ENCODE measurements around the gene GOLGA6B. TPM values are rescaled to one million over a fixed set of nuclear protein-coding genes. Genes with fewer than 3 reads are reported as not detected.

The GOLGA6B gene
- total and polyA plus RNA-seq, 2 of the 13 experiments (the other 11 are each of a cell fraction or from before 2014, with no cell fraction given) = 0.04 TPM; not detected in 1

DNA sequence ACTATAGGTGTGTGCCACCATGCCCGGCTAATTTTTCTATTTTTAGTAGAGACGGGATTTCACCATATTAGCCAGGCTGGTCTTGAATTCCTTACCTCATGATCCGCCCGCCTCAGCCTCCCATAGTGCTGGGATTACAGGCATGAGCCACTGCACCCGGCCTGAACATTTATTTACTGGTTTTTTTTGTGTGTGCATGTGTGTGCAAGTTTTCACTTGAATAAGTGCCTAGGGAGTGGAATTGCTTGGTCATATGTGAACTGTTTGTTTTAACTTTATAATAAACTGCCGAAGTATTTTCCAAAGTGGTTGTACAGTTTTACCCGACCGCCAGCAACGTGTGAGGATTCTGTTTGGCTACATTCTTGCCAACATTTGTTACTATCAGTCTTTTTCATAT lies 45.6 kb downstream of the GOLGA6B start (continued):
- TF ChIP-seq, protein P1, sequence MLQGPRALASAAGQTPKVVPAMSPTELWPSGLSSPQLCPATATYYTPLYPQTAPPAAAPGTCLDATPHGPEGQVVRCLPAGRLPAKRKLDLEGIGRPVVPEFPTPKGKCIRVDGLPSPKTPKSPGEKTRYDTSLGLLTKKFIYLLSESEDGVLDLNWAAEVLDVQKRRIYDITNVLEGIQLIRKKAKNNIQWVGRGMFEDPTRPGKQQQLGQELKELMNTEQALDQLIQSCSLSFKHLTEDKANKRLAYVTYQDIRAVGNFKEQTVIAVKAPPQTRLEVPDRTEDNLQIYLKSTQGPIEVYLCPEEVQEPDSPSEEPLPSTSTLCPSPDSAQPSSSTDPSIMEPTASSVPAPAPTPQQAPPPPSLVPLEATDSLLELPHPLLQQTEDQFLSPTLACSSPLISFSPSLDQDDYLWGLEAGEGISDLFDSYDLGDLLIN (CRISPR knock-in tag; IDR thresholded peaks at IDR 0.05; ENCODE audit: borderline replicate concordance) = no peak
- TF ChIP-seq ZNF773 (CRISPR knock-in tag; IDR thresholded peaks at IDR 0.05; ENCODE audit: borderline replicate concordance) (no peak), RFX3 (CRISPR knock-in tag; IDR thresholded peaks at IDR 0.05) (no peak), CHD4 (IDR thresholded peaks at IDR 0.05; ENCODE audit: borderline replicate concordance, low read length) (no peak)
- TF ChIP-seq, protein P2, sequence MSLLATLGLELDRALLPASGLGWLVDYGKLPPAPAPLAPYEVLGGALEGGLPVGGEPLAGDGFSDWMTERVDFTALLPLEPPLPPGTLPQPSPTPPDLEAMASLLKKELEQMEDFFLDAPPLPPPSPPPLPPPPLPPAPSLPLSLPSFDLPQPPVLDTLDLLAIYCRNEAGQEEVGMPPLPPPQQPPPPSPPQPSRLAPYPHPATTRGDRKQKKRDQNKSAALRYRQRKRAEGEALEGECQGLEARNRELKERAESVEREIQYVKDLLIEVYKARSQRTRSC (CRISPR knock-in tag; IDR thresholded peaks at IDR 0.05; ENCODE audit: low read depth) = no peak
- TF ChIP-seq, protein P3, sequence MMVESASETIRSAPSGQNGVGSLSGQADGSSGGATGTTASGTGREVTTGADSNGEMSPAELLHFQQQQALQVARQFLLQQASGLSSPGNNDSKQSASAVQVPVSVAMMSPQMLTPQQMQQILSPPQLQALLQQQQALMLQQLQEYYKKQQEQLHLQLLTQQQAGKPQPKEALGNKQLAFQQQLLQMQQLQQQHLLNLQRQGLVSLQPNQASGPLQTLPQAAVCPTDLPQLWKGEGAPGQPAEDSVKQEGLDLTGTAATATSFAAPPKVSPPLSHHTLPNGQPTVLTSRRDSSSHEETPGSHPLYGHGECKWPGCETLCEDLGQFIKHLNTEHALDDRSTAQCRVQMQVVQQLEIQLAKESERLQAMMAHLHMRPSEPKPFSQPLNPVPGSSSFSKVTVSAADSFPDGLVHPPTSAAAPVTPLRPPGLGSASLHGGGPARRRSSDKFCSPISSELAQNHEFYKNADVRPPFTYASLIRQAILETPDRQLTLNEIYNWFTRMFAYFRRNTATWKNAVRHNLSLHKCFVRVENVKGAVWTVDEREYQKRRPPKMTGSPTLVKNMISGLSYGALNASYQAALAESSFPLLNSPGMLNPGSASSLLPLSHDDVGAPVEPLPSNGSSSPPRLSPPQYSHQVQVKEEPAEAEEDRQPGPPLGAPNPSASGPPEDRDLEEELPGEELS (CRISPR knock-in tag; IDR thresholded peaks at IDR 0.05) = no peak

DNA sequence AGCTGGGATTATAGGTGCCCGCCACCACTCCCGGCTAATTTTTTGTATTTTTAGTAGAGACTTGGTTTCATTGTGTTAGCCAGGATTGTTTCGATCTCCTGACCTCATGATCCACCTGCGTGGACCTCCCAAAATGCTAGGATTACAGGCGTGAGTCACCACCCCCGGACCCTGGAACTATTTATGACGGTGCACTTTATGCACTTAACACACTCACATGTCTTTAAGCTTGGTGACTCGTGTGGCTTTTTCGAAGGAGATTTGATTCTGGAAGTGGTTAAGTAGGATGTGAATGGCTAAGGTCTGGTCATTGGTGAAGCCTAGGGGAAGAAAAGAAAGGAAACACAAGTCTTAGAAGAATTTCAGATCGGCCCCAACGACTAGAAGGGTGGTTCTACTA lies 51.8 kb downstream of the GOLGA6B start:
- intact Hi-C loops (cut with micrococcal nuclease; ENCODE audit: unreplicated experiment) = no loop called here
- no peaks in the 10 kb centered on the region for H3K36me3 ChIP-seq (replicated peaks in 1 of 2; ENCODE audit: control insufficient read depth in 1 of 2, insufficient read depth in 2 of 2, low read length in 2 of 2)
- H4K20me1 ChIP-seq (ENCODE audit: insufficient read depth, low read length) = no peaks in the 10 kb centered on the region
- 97% methylated on average over 11 of the region's 11 CpGs for WGBS (ENCODE audit: low lambda C conversion rate)
- H3K4me1 ChIP-seq (ENCODE audit: insufficient read depth, low read length) = peaks cover 17% of the 10 kb centered on the region
- no peaks in the 10 kb centered on the region for H3K79me2 ChIP-seq (ENCODE audit: insufficient read depth, low read length)
- H3K9me3 ChIP-seq (ENCODE audit: low read length) = no peaks in the 10 kb centered on the region
- H3K4me2 ChIP-seq (ENCODE audit: low read depth, low read length) = no peak overlapping the region
- POLR2A ChIA-PET = no interaction called here
- H3K4me3 ChIP-seq (replicated peaks in 1 of 3; ENCODE audit: insufficient read depth in 1 of 3, low read depth in 2 of 3, low read length in 3 of 3) = no peak overlapping the region
- ATAC-seq (no peak), FAIRE-seq (no peak), DNase-seq (ENCODE audit: low spot score) (no peak)
- CTCF ChIA-PET (ENCODE audit: low intra/inter-chr PET ratio, low total read pairs) = no interaction called here
- no peak overlapping the region for H3K27ac ChIP-seq (ENCODE audit: extremely low read length, insufficient read depth, low read length)
- H2AFZ ChIP-seq (ENCODE audit: low read length) = no peak overlapping the region
- in situ Hi-C loops (cut with HindIII; ENCODE audit: extremely low pct_ligation_motif_present, low pct_unique_long_range_greater_than_20kb) = no loop called here
- H3K9ac ChIP-seq (ENCODE audit: insufficient read depth, low read depth, low read length) = no peak overlapping the region
- no TSS peak for BruUV-seq (replicated peaks)
- no peaks in the 10 kb centered on the region for H3K27me3 ChIP-seq (ENCODE audit: control insufficient read depth in 1 of 2, insufficient read depth in 2 of 2, low read length in 2 of 2)
- TF ChIP-seq BCL6 (CRISPR knock-in tag; IDR thresholded peaks at IDR 0.05) = no peak
- TF ChIP-seq ZNF510 (CRISPR knock-in tag; IDR thresholded peaks at IDR 0.05; ENCODE audit: low read depth) = no peak
- TF ChIP-seq, protein P4, sequence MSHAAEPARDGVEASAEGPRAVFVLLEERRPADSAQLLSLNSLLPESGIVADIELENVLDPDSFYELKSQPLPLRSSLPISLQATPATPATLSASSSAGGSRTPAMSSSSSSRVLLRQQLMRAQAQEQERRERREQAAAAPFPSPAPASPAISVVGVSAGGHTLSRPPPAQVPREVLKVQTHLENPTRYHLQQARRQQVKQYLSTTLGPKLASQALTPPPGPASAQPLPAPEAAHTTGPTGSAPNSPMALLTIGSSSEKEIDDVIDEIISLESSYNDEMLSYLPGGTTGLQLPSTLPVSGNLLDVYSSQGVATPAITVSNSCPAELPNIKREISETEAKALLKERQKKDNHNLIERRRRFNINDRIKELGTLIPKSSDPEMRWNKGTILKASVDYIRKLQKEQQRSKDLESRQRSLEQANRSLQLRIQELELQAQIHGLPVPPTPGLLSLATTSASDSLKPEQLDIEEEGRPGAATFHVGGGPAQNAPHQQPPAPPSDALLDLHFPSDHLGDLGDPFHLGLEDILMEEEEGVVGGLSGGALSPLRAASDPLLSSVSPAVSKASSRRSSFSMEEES (CRISPR knock-in tag; IDR thresholded peaks at IDR 0.05) = no peak
- no peak for TF ChIP-seq ZNF879 (CRISPR knock-in tag; IDR thresholded peaks at IDR 0.05)
- TF ChIP-seq SAFB2 (CRISPR knock-in tag; IDR thresholded peaks at IDR 0.05; ENCODE audit: borderline replicate concordance, low read depth) = no peak
- TF ChIP-seq ZNF549 (CRISPR knock-in tag; IDR thresholded peaks at IDR 0.05) = no peak
- no peak for TF ChIP-seq CEBPB (IDR thresholded peaks at IDR 0.05; ENCODE audit: borderline replicate concordance, low read depth, low read length)
- TF ChIP-seq, protein P5, sequence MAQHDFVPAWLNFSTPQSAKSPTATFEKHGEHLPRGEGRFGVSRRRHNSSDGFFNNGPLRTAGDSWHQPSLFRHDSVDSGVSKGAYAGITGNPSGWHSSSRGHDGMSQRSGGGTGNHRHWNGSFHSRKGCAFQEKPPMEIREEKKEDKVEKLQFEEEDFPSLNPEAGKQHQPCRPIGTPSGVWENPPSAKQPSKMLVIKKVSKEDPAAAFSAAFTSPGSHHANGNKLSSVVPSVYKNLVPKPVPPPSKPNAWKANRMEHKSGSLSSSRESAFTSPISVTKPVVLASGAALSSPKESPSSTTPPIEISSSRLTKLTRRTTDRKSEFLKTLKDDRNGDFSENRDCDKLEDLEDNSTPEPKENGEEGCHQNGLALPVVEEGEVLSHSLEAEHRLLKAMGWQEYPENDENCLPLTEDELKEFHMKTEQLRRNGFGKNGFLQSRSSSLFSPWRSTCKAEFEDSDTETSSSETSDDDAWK (CRISPR knock-in tag; IDR thresholded peaks at IDR 0.05) = no peak
- TF ChIP-seq ZNF251 (CRISPR knock-in tag; IDR thresholded peaks at IDR 0.05) = no peak
- no peak for TF ChIP-seq ZNF546 (CRISPR knock-in tag; conservative IDR thresholded peaks at IDR 0.05)
- no peak for TF ChIP-seq PHB2 (IDR thresholded peaks at IDR 0.05; ENCODE audit: partially characterized antibody)

All from HepG2 (cell line).